ENCODE data around the gene GBX2. TPM values are rescaled to one million over a fixed set of nuclear protein-coding genes. Genes with fewer than 3 reads are reported as not detected.

Gene GBX2
- total RNA-seq, 3 donors from 2014 or later, result not detected

- intact Hi-C loops (cut with DNase I, micrococcal nuclease), result no loop called here
Observed at GRCh38 chr2:236162882-236163470, 5.2 kb downstream of the GBX2 start.

GRCh38 chr2:236162031-236162845, 5.9 kb downstream of the GBX2 start:
- H3K9me3 ChIP-seq, result no peaks in the 10 kb centered on the region
- DNase-seq, result no peak
- no peaks in the 10 kb centered on the region for H3K36me3 ChIP-seq (ENCODE audit: low read depth)
- H3K4me3 ChIP-seq, result no peak overlapping the region
- peaks cover 33% of the 10 kb centered on the region for H3K4me1 ChIP-seq (ENCODE audit: low read depth)
- ATAC-seq, result no peak
- no peak for TF ChIP-seq CTCF (IDR thresholded peaks at IDR 0.05)
- intact Hi-C loops (cut with DNase I, micrococcal nuclease), result no loop called here

More at GRCh38 chr2:236162882-236163470, 5.2 kb downstream of the GBX2 start:
- no peaks in the 10 kb centered on the region for H3K36me3 ChIP-seq (ENCODE audit: low read depth)
- no peak for TF ChIP-seq CTCF (IDR thresholded peaks at IDR 0.05)
- H3K4me3 ChIP-seq, result no peak overlapping the region
- H3K9me3 ChIP-seq, result no peaks in the 10 kb centered on the region
- peaks cover 37% of the 10 kb centered on the region for H3K4me1 ChIP-seq (ENCODE audit: low read depth)
- DNase-seq (no peak), ATAC-seq (no peak)

GRCh38 chr2:236161531-236161930, 6.7 kb downstream of the GBX2 start:
- H3K36me3 ChIP-seq (ENCODE audit: low read depth), result no peaks in the 10 kb centered on the region
- intact Hi-C loops (cut with DNase I, micrococcal nuclease), result no loop called here
- DNase-seq, result no peak
- peaks cover 26% of the 10 kb centered on the region for H3K4me1 ChIP-seq (ENCODE audit: low read depth)
- ATAC-seq, result no peak
- TF ChIP-seq CTCF (IDR thresholded peaks at IDR 0.05), result no peak
- no peaks in the 10 kb centered on the region for H3K9me3 ChIP-seq
- H3K4me3 ChIP-seq, result no peak overlapping the region

- no peaks in the 10 kb centered on the region for H3K36me3 ChIP-seq (ENCODE audit: low read depth)
- no peak for DNase-seq
- peaks cover 21% of the 10 kb centered on the region for H3K4me1 ChIP-seq (ENCODE audit: low read depth)
- no peaks in the 10 kb centered on the region for H3K9me3 ChIP-seq
- no peak for ATAC-seq
- intact Hi-C loops (cut with DNase I, micrococcal nuclease), result no loop called here
- TF ChIP-seq CTCF (IDR thresholded peaks at IDR 0.05), result no peak
- no peak overlapping the region for H3K4me3 ChIP-seq
Observed at GRCh38 chr2:236161082-236161462, 7.1 kb downstream of the GBX2 start.

- no peaks in the 10 kb centered on the region for H3K36me3 ChIP-seq (ENCODE audit: low read depth)
- ATAC-seq (no peak), DNase-seq (no peak)
- intact Hi-C loops (cut with DNase I, micrococcal nuclease), result no loop called here
- no peak overlapping the region for H3K4me3 ChIP-seq
- TF ChIP-seq CTCF (IDR thresholded peaks at IDR 0.05), result no peak
- H3K4me1 ChIP-seq (ENCODE audit: low read depth), result peaks cover 18% of the 10 kb centered on the region
- no peaks in the 10 kb centered on the region for H3K9me3 ChIP-seq
Observed at GRCh38 chr2:236160366-236161081, 7.7 kb downstream of the GBX2 start.

Measured in mucosa of descending colon (tissue), 3 donors.